ENCODE results near the gene HSPA9. TPM values are rescaled to one million over a fixed set of nuclear protein-coding genes. Genes with fewer than 3 reads are reported as not detected.

HSPA9 gene
- polyA plus RNA-seq, 5 donors: 182 to 221 (median 212) TPM

Other genes starting within 250 kb of the HSPA9 start
- gene CDC25C, start 243.6 kb downstream of the HSPA9 start, polyA plus RNA-seq (ENCODE audit: insufficient read depth in 1 of 5, insufficient read length in 5 of 5, low replicate concordance in 1 of 5): 10 to 100 TPM in 3 of 5 donors, 1 to 10 TPM in 2; 5.7 to 16.4 (median 10.2) TPM
- 10 to 100 TPM; 37.8 to 46.9 (median 40.3) TPM for gene FAM53C, start 237.1 kb downstream of the HSPA9 start, polyA plus RNA-seq (ENCODE audit: insufficient read depth in 1 of 5, insufficient read length in 5 of 5, low replicate concordance in 1 of 5)
- gene KDM3B, start 222.7 kb downstream of the HSPA9 start, polyA plus RNA-seq (ENCODE audit: insufficient read depth in 1 of 5, insufficient read length in 5 of 5, low replicate concordance in 1 of 5): 10 to 100 TPM; 58.7 to 86.0 (median 76.6) TPM
- 1 to 10 TPM; 1.5 to 2.4 (median 1.9) TPM for gene REEP2, start 136.3 kb downstream of the HSPA9 start, polyA plus RNA-seq (ENCODE audit: insufficient read depth in 1 of 5, insufficient read length in 5 of 5, low replicate concordance in 1 of 5)
- 100 to 1,000 TPM in 4 of 5 donors, 10 to 100 TPM in 1; 44.6 to 383 (median 307) TPM for gene EGR1, start 109.9 kb downstream of the HSPA9 start, polyA plus RNA-seq (ENCODE audit: insufficient read depth in 1 of 5, insufficient read length in 5 of 5, low replicate concordance in 1 of 5)
- gene ETF1, start 32.2 kb downstream of the HSPA9 start, polyA plus RNA-seq (ENCODE audit: insufficient read depth in 1 of 5, insufficient read length in 5 of 5, low replicate concordance in 1 of 5): 10 to 100 TPM; 62.5 to 84.3 (median 72.0) TPM
- gene CTNNA1, start 178.0 kb upstream of the HSPA9 start, polyA plus RNA-seq (ENCODE audit: insufficient read depth in 1 of 5, insufficient read length in 5 of 5, low replicate concordance in 1 of 5): 100 to 1,000 TPM; 294 to 386 (median 345) TPM